Measurements from ENCODE around the gene VOPP1. TPM values are rescaled to one million over a fixed set of nuclear protein-coding genes. Genes with fewer than 3 reads are reported as not detected.

VOPP1 gene
- total and polyA plus RNA-seq, 9 of the 15 experiments (the other 6 are each of a cell fraction or from before 2014, with no cell fraction given) = 8.2 to 45.8 (median 31.2) TPM

- TF ChIP-seq RERE (CRISPR knock-in tag; IDR thresholded peaks at IDR 0.05; ENCODE audit: borderline replicate concordance) (no peak), SMAD1 (IDR thresholded peaks at IDR 0.05; ENCODE audit: low read depth, low read length, partially characterized antibody) (no peak), MIER1 (IDR thresholded peaks at IDR 0.05; ENCODE audit: low read depth) (no peak), ZNF764 (CRISPR knock-in tag; IDR thresholded peaks at IDR 0.05; ENCODE audit: low read depth) (no peak), XRCC5 (IDR thresholded peaks at IDR 0.05; ENCODE audit: low read depth, low read length) (no peak), TFAM (CRISPR knock-in tag; conservative IDR thresholded peaks at IDR 0.05) (no peak)
- TF ChIP-seq, protein P1, sequence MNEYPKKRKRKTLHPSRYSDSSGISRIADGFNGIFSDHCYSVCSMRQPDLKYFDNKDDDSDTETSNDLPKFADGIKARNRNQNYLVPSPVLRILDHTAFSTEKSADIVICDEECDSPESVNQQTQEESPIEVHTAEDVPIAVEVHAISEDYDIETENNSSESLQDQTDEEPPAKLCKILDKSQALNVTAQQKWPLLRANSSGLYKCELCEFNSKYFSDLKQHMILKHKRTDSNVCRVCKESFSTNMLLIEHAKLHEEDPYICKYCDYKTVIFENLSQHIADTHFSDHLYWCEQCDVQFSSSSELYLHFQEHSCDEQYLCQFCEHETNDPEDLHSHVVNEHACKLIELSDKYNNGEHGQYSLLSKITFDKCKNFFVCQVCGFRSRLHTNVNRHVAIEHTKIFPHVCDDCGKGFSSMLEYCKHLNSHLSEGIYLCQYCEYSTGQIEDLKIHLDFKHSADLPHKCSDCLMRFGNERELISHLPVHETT (CRISPR knock-in tag; conservative IDR thresholded peaks at IDR 0.05 in 1 of 2, IDR thresholded peaks at IDR 0.05 in 1 of 2) = no peak
These were observed 54.2 kb downstream of the VOPP1 start (continued) for GRCh38 chr7:55517936-55518689.
